Measurements from ENCODE around the gene PKP4. TPM values are rescaled to one million over a fixed set of nuclear protein-coding genes. Genes with fewer than 3 reads are reported as not detected.

Gene PKP4
- polyA plus RNA-seq, 1 donor from 2014 or later: 24.2 TPM

DNA sequence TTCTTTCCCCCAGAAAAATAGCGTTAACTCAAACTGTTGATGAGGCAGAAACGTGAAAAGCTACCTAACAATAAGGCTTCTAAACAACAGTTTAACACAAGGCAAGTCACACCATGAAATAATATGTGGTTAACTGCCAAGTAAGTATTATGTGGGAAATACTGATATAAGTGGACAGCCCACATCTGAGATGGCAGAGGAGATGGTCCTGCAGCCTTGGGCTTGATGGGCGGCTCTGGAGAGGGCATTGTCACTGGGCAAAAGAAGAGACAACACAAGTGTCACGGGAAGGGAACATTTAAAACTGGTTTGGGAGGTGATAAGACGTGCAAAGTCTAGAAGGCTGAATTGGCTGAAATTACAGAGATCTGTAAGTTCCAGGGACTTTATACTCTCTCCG lies 147.2 kb downstream of the PKP4 start:
- Histone ChIP-seq H3K4me2 (ENCODE audit: low read length) (no peak overlapping the region), H3K4me3 (ENCODE audit: low read length) (no peak overlapping the region), H3K36me3 (ENCODE audit: insufficient read depth, low read length) (no peaks in the 10 kb centered on the region), H3F3A (ENCODE audit: insufficient read depth, low read length, poor library complexity, severe bottlenecking) (no peaks in the 10 kb centered on the region), H3K9ac (ENCODE audit: low read length) (no peak overlapping the region), H3K27me3 (ENCODE audit: insufficient read depth, low read depth, low read length) (no peaks in the 10 kb centered on the region), H3K79me2 (replicated peaks; ENCODE audit: insufficient read depth, low read length) (no peaks in the 10 kb centered on the region), H3K27ac (ENCODE audit: low read length) (no peak overlapping the region), H3K9me3 (ENCODE audit: low read length) (no peaks in the 10 kb centered on the region), H2AFZ (ENCODE audit: low read depth, low read length) (no peak overlapping the region), H3K9me2 (ENCODE audit: insufficient read depth, low read length) (no peaks in the 10 kb centered on the region), H4K20me1 (ENCODE audit: insufficient read depth) (no peaks in the 10 kb centered on the region)
- no peak for TF ChIP-seq EZH2 (IDR thresholded peaks at IDR 0.05; ENCODE audit: borderline replicate concordance, insufficient read depth, low read length, poor library complexity, severe bottlenecking)
- no peak for TF ChIP-seq RAD21 (conservative IDR thresholded peaks at IDR 0.05)
- TF ChIP-seq, protein P1, sequence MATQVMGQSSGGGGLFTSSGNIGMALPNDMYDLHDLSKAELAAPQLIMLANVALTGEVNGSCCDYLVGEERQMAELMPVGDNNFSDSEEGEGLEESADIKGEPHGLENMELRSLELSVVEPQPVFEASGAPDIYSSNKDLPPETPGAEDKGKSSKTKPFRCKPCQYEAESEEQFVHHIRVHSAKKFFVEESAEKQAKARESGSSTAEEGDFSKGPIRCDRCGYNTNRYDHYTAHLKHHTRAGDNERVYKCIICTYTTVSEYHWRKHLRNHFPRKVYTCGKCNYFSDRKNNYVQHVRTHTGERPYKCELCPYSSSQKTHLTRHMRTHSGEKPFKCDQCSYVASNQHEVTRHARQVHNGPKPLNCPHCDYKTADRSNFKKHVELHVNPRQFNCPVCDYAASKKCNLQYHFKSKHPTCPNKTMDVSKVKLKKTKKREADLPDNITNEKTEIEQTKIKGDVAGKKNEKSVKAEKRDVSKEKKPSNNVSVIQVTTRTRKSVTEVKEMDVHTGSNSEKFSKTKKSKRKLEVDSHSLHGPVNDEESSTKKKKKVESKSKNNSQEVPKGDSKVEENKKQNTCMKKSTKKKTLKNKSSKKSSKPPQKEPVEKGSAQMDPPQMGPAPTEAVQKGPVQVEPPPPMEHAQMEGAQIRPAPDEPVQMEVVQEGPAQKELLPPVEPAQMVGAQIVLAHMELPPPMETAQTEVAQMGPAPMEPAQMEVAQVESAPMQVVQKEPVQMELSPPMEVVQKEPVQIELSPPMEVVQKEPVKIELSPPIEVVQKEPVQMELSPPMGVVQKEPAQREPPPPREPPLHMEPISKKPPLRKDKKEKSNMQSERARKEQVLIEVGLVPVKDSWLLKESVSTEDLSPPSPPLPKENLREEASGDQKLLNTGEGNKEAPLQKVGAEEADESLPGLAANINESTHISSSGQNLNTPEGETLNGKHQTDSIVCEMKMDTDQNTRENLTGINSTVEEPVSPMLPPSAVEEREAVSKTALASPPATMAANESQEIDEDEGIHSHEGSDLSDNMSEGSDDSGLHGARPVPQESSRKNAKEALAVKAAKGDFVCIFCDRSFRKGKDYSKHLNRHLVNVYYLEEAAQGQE (IDR thresholded peaks at IDR 0.05; ENCODE audit: borderline replicate concordance): no peak
- TF ChIP-seq EP300 (conservative IDR thresholded peaks at IDR 0.05; ENCODE audit: poor library complexity, severe bottlenecking): no peak
- no peak for TF ChIP-seq SMC3 (conservative IDR thresholded peaks at IDR 0.05; ENCODE audit: poor library complexity)
- TF ChIP-seq POLR2AphosphoS5 (IDR thresholded peaks at IDR 0.05): no peak
- no peak for TF ChIP-seq TAF1 (IDR thresholded peaks at IDR 0.05; ENCODE audit: low read depth)
- TF ChIP-seq, protein P2, sequence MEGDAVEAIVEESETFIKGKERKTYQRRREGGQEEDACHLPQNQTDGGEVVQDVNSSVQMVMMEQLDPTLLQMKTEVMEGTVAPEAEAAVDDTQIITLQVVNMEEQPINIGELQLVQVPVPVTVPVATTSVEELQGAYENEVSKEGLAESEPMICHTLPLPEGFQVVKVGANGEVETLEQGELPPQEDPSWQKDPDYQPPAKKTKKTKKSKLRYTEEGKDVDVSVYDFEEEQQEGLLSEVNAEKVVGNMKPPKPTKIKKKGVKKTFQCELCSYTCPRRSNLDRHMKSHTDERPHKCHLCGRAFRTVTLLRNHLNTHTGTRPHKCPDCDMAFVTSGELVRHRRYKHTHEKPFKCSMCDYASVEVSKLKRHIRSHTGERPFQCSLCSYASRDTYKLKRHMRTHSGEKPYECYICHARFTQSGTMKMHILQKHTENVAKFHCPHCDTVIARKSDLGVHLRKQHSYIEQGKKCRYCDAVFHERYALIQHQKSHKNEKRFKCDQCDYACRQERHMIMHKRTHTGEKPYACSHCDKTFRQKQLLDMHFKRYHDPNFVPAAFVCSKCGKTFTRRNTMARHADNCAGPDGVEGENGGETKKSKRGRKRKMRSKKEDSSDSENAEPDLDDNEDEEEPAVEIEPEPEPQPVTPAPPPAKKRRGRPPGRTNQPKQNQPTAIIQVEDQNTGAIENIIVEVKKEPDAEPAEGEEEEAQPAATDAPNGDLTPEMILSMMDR (IDR thresholded peaks at IDR 0.05; ENCODE audit: poor library complexity, severe bottlenecking): no peak
- no peak for TF ChIP-seq MXI1 (conservative IDR thresholded peaks at IDR 0.05; ENCODE audit: poor library complexity, severe bottlenecking)

DNA sequence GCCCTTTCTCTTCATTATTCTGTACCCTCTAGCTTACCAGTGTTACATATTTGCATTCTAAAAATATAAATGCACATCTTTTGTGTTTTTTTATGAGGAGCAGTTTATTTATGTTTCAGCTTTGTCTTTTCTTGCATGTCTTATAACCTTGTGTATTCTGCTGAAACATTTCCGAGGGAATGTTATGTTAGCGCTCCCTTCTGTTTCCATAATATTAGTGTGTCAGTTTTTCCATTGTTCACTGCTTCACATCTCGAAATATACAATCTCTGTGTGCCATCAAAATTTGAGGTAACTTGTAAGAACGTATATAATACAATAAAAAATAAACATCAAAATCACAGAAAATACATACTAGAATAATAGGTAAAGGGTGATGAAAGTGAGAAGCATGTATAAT lies 153.3 kb downstream of the PKP4 start:
- H2AFZ ChIP-seq (ENCODE audit: low read depth, low read length): no peak overlapping the region
- H4K20me1 ChIP-seq (ENCODE audit: insufficient read depth): no peaks in the 10 kb centered on the region

More for the DNA sequence above, 153.3 kb downstream of the PKP4 start:
- no peak for TF ChIP-seq SMC3 (conservative IDR thresholded peaks at IDR 0.05; ENCODE audit: poor library complexity)
- TF ChIP-seq, protein P1 (IDR thresholded peaks at IDR 0.05; ENCODE audit: borderline replicate concordance): no peak
- no peak for TF ChIP-seq MXI1 (conservative IDR thresholded peaks at IDR 0.05; ENCODE audit: poor library complexity, severe bottlenecking)
- no peak for TF ChIP-seq EP300 (conservative IDR thresholded peaks at IDR 0.05; ENCODE audit: poor library complexity, severe bottlenecking)
- TF ChIP-seq POLR2AphosphoS5 (IDR thresholded peaks at IDR 0.05): no peak
- H3F3A ChIP-seq (ENCODE audit: insufficient read depth, low read length, poor library complexity, severe bottlenecking): no peaks in the 10 kb centered on the region
- no peak overlapping the region for H3K4me3 ChIP-seq (ENCODE audit: low read length)
- no peaks in the 10 kb centered on the region for H3K9me3 ChIP-seq (ENCODE audit: low read length)
- H3K27me3 ChIP-seq (ENCODE audit: insufficient read depth, low read depth, low read length): no peaks in the 10 kb centered on the region
- H3K27ac ChIP-seq (ENCODE audit: low read length): no peak overlapping the region
- H3K4me2 ChIP-seq (ENCODE audit: low read length): no peak overlapping the region
- no peaks in the 10 kb centered on the region for H3K36me3 ChIP-seq (ENCODE audit: insufficient read depth, low read length)
- H3K9ac ChIP-seq (ENCODE audit: low read length): no peak overlapping the region
- H3K79me2 ChIP-seq (replicated peaks; ENCODE audit: insufficient read depth, low read length): no peaks in the 10 kb centered on the region
- H3K9me2 ChIP-seq (ENCODE audit: insufficient read depth, low read length): no peaks in the 10 kb centered on the region
